Sigmoid colon (tissue), 7 donors: ENCODE results near the gene KIF26A. TPM values are rescaled to one million over a fixed set of nuclear protein-coding genes. Genes with fewer than 3 reads are reported as not detected.

ENCODE experiments used
- DNase-seq: peaks from one replicate; pipeline ENCODE4 v3.0.0-alpha.2; 2019
- H3K27ac ChIP-seq, 4 donors: fragments of 200-600 bp; sonication (generic); one replicate each; pipeline ENCODE4 v1.5.1; 2016 to 2019; ENCODE audit warnings: mild to moderate bottlenecking in 1 of 4
- H3K27me3 ChIP-seq, 3 donors: fragments of 200-600 bp; sonication (generic); one replicate each; pipeline ENCODE4 v1.5.1; 2019; ENCODE audit warnings: mild to moderate bottlenecking in 1 of 3
- H3K36me3 ChIP-seq, 4 donors: fragments of 200-600 bp; sonication (generic); one replicate each; pipeline ENCODE4 v1.5.1; 2016 to 2019
- H3K4me1 ChIP-seq, 4 donors: fragments of 200-600 bp; sonication (generic); one replicate each; pipeline ENCODE4 v1.5.1; 2017 to 2019
- H3K4me3 ChIP-seq, 4 donors: fragments of 200-600 bp; sonication (generic); one replicate each; pipeline ENCODE4 v1.5.1; 2017 to 2019; ENCODE audit warnings: mild to moderate bottlenecking in 2 of 4, moderate library complexity in 1 of 4
- H3K9me3 ChIP-seq, 4 donors: fragments of 200-600 bp in 3 of 4; sonication (generic) in 3 of 4; one replicate each; pipeline versions ENCODE4 v1.5.1 to v1.6.1; 2013 to 2019
- CTCF ChIP-seq, 4 experiments: fragments of 450-650 bp in 3 of 4; fragments of 200-600 bp in 1 of 4; IDR thresholded peaks; one replicate each; pipeline ENCODE4 v1.5.1; 2016 to 2019; ENCODE audit warnings: antibody characterized with exemption in 4 of 4, mild to moderate bottlenecking in 3 of 4, moderate library complexity in 2 of 4
- EP300 ChIP-seq, 4 donors: sonication (generic); formaldehyde crosslinking; IDR thresholded peaks; one replicate each; pipeline ENCODE4 v1.6.1; 2017; ENCODE audit warnings: antibody characterized with exemption in 4 of 4
- POLR2A ChIP-seq, 2 donors: fragments of 450-650 bp; IDR thresholded peaks; one replicate each; pipeline ENCODE4 v1.6.1; 2016; ENCODE audit warnings: antibody characterized with exemption in 2 of 2, mild to moderate bottlenecking in 2 of 2, moderate library complexity in 2 of 2
- POLR2AphosphoS5 ChIP-seq, 4 donors: sonication (generic); formaldehyde crosslinking; IDR thresholded peaks; one replicate each; pipeline ENCODE4 v1.6.1; 2017; ENCODE audit warnings: antibody characterized with exemption in 4 of 4
- WGBS, 2 donors: extraction: QIAGEN DNeasy Blood & Tissue Kit; methylation state at CpG; one replicate each; pipeline ENCODE4 v1.1.7; 2013; 5-methylcytosine and 5-hydroxymethylcytosine counted together
- intact Hi-C: fragments of 100-400 bp; cut with DNase I; formaldehyde crosslinking; loops from one replicate; pipeline ENCODE4 v1.15.1; 2023
- polyA plus RNA-seq, 3 donors: library from polyadenylated mRNA; stranded (reverse); fragments of 200-250 nt; gene quantifications; one replicate each; pipeline ENCODE4 v1.2.3, GENCODE V29; 2013
- total RNA-seq, 4 donors: library from RNA; depleted of rRNA; stranded (reverse); fragments of >200 nt; gene quantifications; one replicate each; pipeline ENCODE4 v1.1.0, GENCODE V29; 2016
- donor health status: healthy with polysubstance abuse.
- donor health status: Bipolar disorder and iron deficiency.
- donor health status: healthy.

The KIF26A gene
- total and polyA plus RNA-seq, 7 donors, result 0.60 to 4.2 (median 2.1) TPM

GRCh38 chr14:104119488-104120251, 18.7 kb upstream of the KIF26A start:
- WGBS, 2 donors, result 75 to 83% methylated on average over 18 of the region's 18 CpGs
- Histone ChIP-seq H3K27me3 (peaks cover 27 to 74% (median 33%) of the 10 kb centered on the region in 3 donors), H3K4me3 (no peak overlapping the region), H3K9me3 (peaks cover 0 to 6% (median 2%) of the 10 kb centered on the region in 4 donors), H3K4me1 (peaks cover 0 to 20% (median 18%) of the 10 kb centered on the region in 4 donors), H3K36me3 (no peaks in the 10 kb centered on the region), H3K27ac (no peak overlapping the region)
- no peak for DNase-seq
- TF ChIP-seq POLR2AphosphoS5 (IDR thresholded peaks at IDR 0.05) (no peak), POLR2A (IDR thresholded peaks at IDR 0.05) (no peak), EP300 (IDR thresholded peaks at IDR 0.05) (no peak), CTCF (IDR thresholded peaks at IDR 0.05) (no peak)
- intact Hi-C loops, result no loop called here

GRCh38 chr14:104120281-104120741, 18.1 kb upstream of the KIF26A start:
- TF ChIP-seq EP300 (IDR thresholded peaks at IDR 0.05) (no peak), POLR2AphosphoS5 (IDR thresholded peaks at IDR 0.05) (no peak), POLR2A (IDR thresholded peaks at IDR 0.05) (no peak), CTCF (IDR thresholded peaks at IDR 0.05) (no peak)
- intact Hi-C loops, result no loop called here
- Histone ChIP-seq H3K36me3 (no peaks in the 10 kb centered on the region), H3K9me3 (peaks cover 0 to 6% (median 3%) of the 10 kb centered on the region in 4 donors), H3K27me3 (peaks cover 27 to 74% (median 33%) of the 10 kb centered on the region in 3 donors), H3K4me3 (no peak overlapping the region), H3K4me1 (peaks cover 0 to 20% (median 18%) of the 10 kb centered on the region in 4 donors), H3K27ac (no peak overlapping the region)
- no peak for DNase-seq
- WGBS, 2 donors, result 81 to 90% methylated on average over 5 of the region's 5 CpGs

- Histone ChIP-seq H3K4me1 (peaks cover 0 to 19% (median 18%) of the 10 kb centered on the region in 4 donors), H3K27me3 (peaks cover 24 to 65% (median 31%) of the 10 kb centered on the region in 3 donors), H3K27ac (no peak overlapping the region), H3K36me3 (no peaks in the 10 kb centered on the region), H3K9me3 (peaks cover 0 to 9% (median 3%) of the 10 kb centered on the region in 4 donors), H3K4me3 (no peak overlapping the region)
- intact Hi-C loops, result no loop called here
- DNase-seq, result no peak
- WGBS, 2 donors, result 82 to 83% methylated on average over 5 of the region's 5 CpGs
- no peak for TF ChIP-seq POLR2A (IDR thresholded peaks at IDR 0.05)
- TF ChIP-seq CTCF (IDR thresholded peaks at IDR 0.05), result no peak
Observed at GRCh38 chr14:104121142-104121541, 17.2 kb upstream of the KIF26A start.

- Histone ChIP-seq H3K36me3 (no peaks in the 10 kb centered on the region), H3K4me1 (no peaks in the 10 kb centered on the region), H3K4me3 (no peak overlapping the region), H3K27me3 (peaks cover 0 to 38% (median 5%) of the 10 kb centered on the region in 3 donors), H3K9me3 (peaks cover 0 to 9% (median 3%) of the 10 kb centered on the region in 4 donors), H3K27ac (no peak overlapping the region)
- DNase-seq, result no peak
- TF ChIP-seq POLR2A (IDR thresholded peaks at IDR 0.05) (no peak), CTCF (IDR thresholded peaks at IDR 0.05) (no peak), EP300 (IDR thresholded peaks at IDR 0.05) (no peak), POLR2AphosphoS5 (IDR thresholded peaks at IDR 0.05) (no peak)
- intact Hi-C loops, result no loop called here
- WGBS, 2 donors, result 97 to 98% methylated on average over 1 of the region's 1 CpG
Observed at GRCh38 chr14:104123879-104124278, 14.5 kb upstream of the KIF26A start.
